ENCODE results near the gene COX14. TPM values are rescaled to one million over a fixed set of nuclear protein-coding genes. Genes with fewer than 3 reads are reported as not detected.
A peak's percentile ranks its signal among the peaks of the same experiment; 100 is the strongest.

COX14 gene
- total and polyA plus RNA-seq, 10 of the 15 experiments (the other 5 are each of a cell fraction or from before 2014, with no cell fraction given): 44.6 to 361 (median 120) TPM

GRCh38 chr12:50074936-50075807 lies 36.9 kb upstream of the COX14 start (continued):
- TF ChIP-seq CREB1 (IDR thresholded peaks at IDR 0.05; ENCODE audit: low read depth) (no peak), IRF4 (IDR thresholded peaks at IDR 0.05; ENCODE audit: low read depth, low read length) (0 out of 2 replicates have a peak, but pooled peaks have one; percentile 33), LARP7 (IDR thresholded peaks at IDR 0.05) (0 out of 2 replicates have a peak, but pooled peaks have one; percentile 19), BHLHE40 (IDR thresholded peaks at IDR 0.05; ENCODE audit: borderline replicate concordance in 1 of 2, low read depth in 2 of 2, low read length in 1 of 2) (peak in 1 of 2 experiments; percentile 19; a peak in 1 of 4 replicates), MTA2 (IDR thresholded peaks at IDR 0.05; ENCODE audit: low read depth) (no peak), STAT1 (conservative IDR thresholded peaks at IDR 0.05) (0 out of 2 replicates have a peak, but pooled peaks have one; percentile 42), MAX (IDR thresholded peaks at IDR 0.05; ENCODE audit: low read depth, low read length) (no peak), WRNIP1 (IDR thresholded peaks at IDR 0.05; ENCODE audit: borderline replicate concordance, low read depth, low read length) (no peak), SMC3 (IDR thresholded peaks at IDR 0.05; ENCODE audit: borderline replicate concordance, low read length) (peak; percentile 95), SMARCA5 (IDR thresholded peaks at IDR 0.05) (peak; percentile 82; the same call in 1 of the 2 replicates), TCF3 (IDR thresholded peaks at IDR 0.05; ENCODE audit: borderline replicate concordance, insufficient read depth, low read depth, low read length) (no peak)

- no peaks in the 10 kb centered on the region for H4K20me1 ChIP-seq (ENCODE audit: control insufficient read depth, insufficient read depth)
- no peak for DNase-seq (ENCODE audit: low read depth, low spot score)
- FAIRE-seq: no peak
- BruUV-seq (replicated peaks): no TSS peak
- H3K4me1 ChIP-seq (ENCODE audit: control insufficient read depth, insufficient read depth, low read length): no peaks in the 10 kb centered on the region; the same call in 1 of the 2 replicates
- H3K9ac ChIP-seq (ENCODE audit: control insufficient read depth, insufficient read depth, low read length): no peak overlapping the region
- CTCF ChIA-PET: interaction anchor here (0.7 to 2.1 kb wide), 11 partner anchors 8 to 108 kb away, joined by 3 to 21 read pairs (median 4); partner anchors contain the start of gene SMARCD1
- no peaks in the 10 kb centered on the region for H3K79me2 ChIP-seq (ENCODE audit: control insufficient read depth, insufficient read depth, low read length)
- WGBS (ENCODE audit: insufficient coverage, insufficient replicate concordance, low lambda C conversion rate, missing lambda C conversion rate): 100% methylated on average over 1 of the region's 1 CpG
- no peak for ATAC-seq
- intact Hi-C loops (cut with micrococcal nuclease; ENCODE audit: unreplicated experiment): loop anchor here (1.0 to 10.0 kb wide), 3 partner anchors 100 to 329 kb away; partner anchors contain the start of gene LARP4
- no peak overlapping the region for H3K27ac ChIP-seq (ENCODE audit: control insufficient read depth, insufficient read depth)
- H3K27me3 ChIP-seq (replicated peaks in 1 of 2; ENCODE audit: control insufficient read depth in 2 of 2, insufficient read depth in 2 of 2, low read length in 1 of 2): no peaks in the 10 kb centered on the region; a peak in 1 of 4 replicates
- TF ChIP-seq RELA (IDR thresholded peaks at IDR 0.05; ENCODE audit: borderline replicate concordance, partially characterized antibody): no peak
- TF ChIP-seq ZNF592 (IDR thresholded peaks at IDR 0.05): no peak
- no peak for TF ChIP-seq TARDBP (IDR thresholded peaks at IDR 0.05; ENCODE audit: borderline replicate concordance)
- no peak for TF ChIP-seq NR2C2 (IDR thresholded peaks at IDR 0.05; ENCODE audit: borderline replicate concordance, control insufficient read depth, insufficient read length, low read depth)
- TF ChIP-seq NR2C1 (IDR thresholded peaks at IDR 0.05): no peak
- TF ChIP-seq MEF2A (IDR thresholded peaks at IDR 0.05; ENCODE audit: insufficient read depth, low read depth, low read length): no peak
- no peak for TF ChIP-seq BHLHE40 (IDR thresholded peaks at IDR 0.05; ENCODE audit: borderline replicate concordance in 1 of 2, low read depth in 2 of 2, low read length in 1 of 2)
- RAD21 ChIA-PET (ENCODE audit: unreplicated experiment): interaction anchor here (1.3 to 2.9 kb wide), 5 partner anchors 9 to 238 kb away, joined by 3 to 10 read pairs (median 4); partner anchors contain the start of gene SMARCD1
- H3K4me3 ChIP-seq: no peak overlapping the region
- SMC1A ChIA-PET (ENCODE audit: uncharacterized antibody, unreplicated experiment): no interaction called here
- H3K9me3 ChIP-seq (replicated peaks; ENCODE audit: control insufficient read depth, insufficient read depth, low read length): no peaks in the 10 kb centered on the region
- H3K36me3 ChIP-seq (ENCODE audit: control insufficient read depth in 2 of 2, insufficient read depth in 2 of 2, low read length in 1 of 2): no peaks in the 10 kb centered on the region
- H3K4me2 ChIP-seq (ENCODE audit: control insufficient read depth, insufficient read depth): no peak overlapping the region
- POLR2A ChIA-PET: no interaction called here
- in situ Hi-C loops (cut with MboI): no loop called here
- H2AFZ ChIP-seq (ENCODE audit: control insufficient read depth, low read depth, low read length): no peak overlapping the region
Measured at GRCh38 chr12:50075808-50076170, 36.2 kb upstream of the COX14 start.
